ENCODE results near the gene ZNF22.

- TF ChIP-seq CTCF (IDR thresholded peaks at IDR 0.05) = no peak
- no peak for TF ChIP-seq POLR2A (IDR thresholded peaks at IDR 0.05)
Measured at GRCh38 chr10:44985175-44985681, 15.5 kb upstream of the ZNF22 start.

Measured in stomach (tissue), 4 donors.